Measurements from ENCODE around the gene FKBP9. TPM values are rescaled to one million over a fixed set of nuclear protein-coding genes. Genes with fewer than 3 reads are reported as not detected.

FKBP9 gene
- polyA plus RNA-seq, 1 donor from 2014 or later, result 2.8 TPM

DNA sequence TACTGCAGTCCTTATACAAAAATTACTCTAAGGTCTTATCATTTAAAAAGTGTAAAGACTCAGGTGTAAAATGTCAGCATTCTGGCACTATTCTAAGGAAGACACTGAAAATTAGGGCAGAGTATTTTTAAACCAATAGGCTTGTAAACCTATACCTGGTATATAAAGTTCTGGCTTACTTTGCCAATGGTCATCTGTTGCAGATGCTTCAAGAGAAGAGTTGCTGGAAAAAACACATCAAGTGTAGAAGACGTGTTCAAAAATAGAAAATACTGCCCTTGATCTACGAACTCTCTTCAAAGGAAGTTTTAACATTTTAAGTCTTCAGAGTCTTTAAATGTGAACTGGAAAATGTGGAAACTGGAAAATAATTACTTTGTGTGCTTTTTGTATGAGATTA is 81.4 kb downstream of the FKBP9 start:
- Histone ChIP-seq H3K4me3 (ENCODE audit: low read length) (no peak overlapping the region), H2AFZ (ENCODE audit: low read depth, low read length) (no peak overlapping the region), H4K20me1 (ENCODE audit: insufficient read depth) (no peaks in the 10 kb centered on the region), H3K27ac (ENCODE audit: low read length) (no peak overlapping the region), H3K36me3 (ENCODE audit: insufficient read depth, low read length) (no peaks in the 10 kb centered on the region), H3K9ac (ENCODE audit: low read length) (no peak overlapping the region), H3K9me2 (ENCODE audit: insufficient read depth, low read length) (no peaks in the 10 kb centered on the region), H3K4me2 (ENCODE audit: low read length) (no peak overlapping the region), H3K27me3 (ENCODE audit: insufficient read depth, low read depth, low read length) (no peaks in the 10 kb centered on the region), H3K9me3 (ENCODE audit: low read length) (no peaks in the 10 kb centered on the region), H3K79me2 (replicated peaks; ENCODE audit: insufficient read depth, low read length) (peaks cover 46% of the 10 kb centered on the region), H3F3A (ENCODE audit: insufficient read depth, low read length, poor library complexity, severe bottlenecking) (no peaks in the 10 kb centered on the region)
- TF ChIP-seq POLR2AphosphoS5 (IDR thresholded peaks at IDR 0.05), result no peak
- TF ChIP-seq, protein P1, sequence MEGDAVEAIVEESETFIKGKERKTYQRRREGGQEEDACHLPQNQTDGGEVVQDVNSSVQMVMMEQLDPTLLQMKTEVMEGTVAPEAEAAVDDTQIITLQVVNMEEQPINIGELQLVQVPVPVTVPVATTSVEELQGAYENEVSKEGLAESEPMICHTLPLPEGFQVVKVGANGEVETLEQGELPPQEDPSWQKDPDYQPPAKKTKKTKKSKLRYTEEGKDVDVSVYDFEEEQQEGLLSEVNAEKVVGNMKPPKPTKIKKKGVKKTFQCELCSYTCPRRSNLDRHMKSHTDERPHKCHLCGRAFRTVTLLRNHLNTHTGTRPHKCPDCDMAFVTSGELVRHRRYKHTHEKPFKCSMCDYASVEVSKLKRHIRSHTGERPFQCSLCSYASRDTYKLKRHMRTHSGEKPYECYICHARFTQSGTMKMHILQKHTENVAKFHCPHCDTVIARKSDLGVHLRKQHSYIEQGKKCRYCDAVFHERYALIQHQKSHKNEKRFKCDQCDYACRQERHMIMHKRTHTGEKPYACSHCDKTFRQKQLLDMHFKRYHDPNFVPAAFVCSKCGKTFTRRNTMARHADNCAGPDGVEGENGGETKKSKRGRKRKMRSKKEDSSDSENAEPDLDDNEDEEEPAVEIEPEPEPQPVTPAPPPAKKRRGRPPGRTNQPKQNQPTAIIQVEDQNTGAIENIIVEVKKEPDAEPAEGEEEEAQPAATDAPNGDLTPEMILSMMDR (IDR thresholded peaks at IDR 0.05; ENCODE audit: poor library complexity, severe bottlenecking), result no peak
- no peak for TF ChIP-seq REST (IDR thresholded peaks at IDR 0.05; ENCODE audit: borderline replicate concordance)
- TF ChIP-seq SMC3 (conservative IDR thresholded peaks at IDR 0.05; ENCODE audit: poor library complexity), result no peak
- TF ChIP-seq EZH2 (IDR thresholded peaks at IDR 0.05; ENCODE audit: borderline replicate concordance, insufficient read depth, low read length, poor library complexity, severe bottlenecking), result no peak
- TF ChIP-seq RAD21 (conservative IDR thresholded peaks at IDR 0.05), result no peak
- no peak for TF ChIP-seq EP300 (conservative IDR thresholded peaks at IDR 0.05; ENCODE audit: poor library complexity, severe bottlenecking)
- no peak for TF ChIP-seq TAF1 (IDR thresholded peaks at IDR 0.05; ENCODE audit: low read depth)
- no peak for TF ChIP-seq MXI1 (conservative IDR thresholded peaks at IDR 0.05; ENCODE audit: poor library complexity, severe bottlenecking)

DNA sequence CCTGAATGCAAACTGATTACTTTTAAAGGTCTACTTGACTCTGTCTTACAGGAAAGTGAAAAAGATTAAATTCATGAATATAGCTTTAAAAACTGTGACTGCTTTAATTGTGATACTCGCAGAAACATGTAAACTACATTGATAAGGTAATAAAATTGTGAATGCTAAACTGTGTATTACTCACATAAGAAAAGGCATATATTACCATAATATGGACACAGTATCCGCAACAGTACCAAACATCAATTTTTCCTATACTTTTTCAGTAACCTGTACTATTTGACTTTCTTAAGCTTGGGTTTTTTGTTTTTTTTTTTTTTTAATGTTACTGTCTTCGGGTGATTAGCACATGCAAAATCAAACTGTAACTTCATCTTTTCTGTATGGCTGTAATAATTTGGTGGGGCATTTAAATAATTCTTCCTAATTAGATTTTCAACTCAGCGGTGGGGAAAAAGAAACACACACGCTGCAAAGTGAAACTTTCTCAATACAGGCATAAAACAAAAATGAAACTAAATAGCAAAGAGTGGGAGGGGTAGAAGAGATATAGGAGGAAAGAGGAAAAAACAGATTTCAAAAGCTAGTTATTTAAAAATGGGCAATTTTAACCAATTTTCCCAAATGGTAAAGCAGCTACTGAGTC is 82.1 kb downstream of the FKBP9 start:
- Histone ChIP-seq H2AFZ (ENCODE audit: low read depth, low read length) (no peak overlapping the region), H3K79me2 (replicated peaks; ENCODE audit: insufficient read depth, low read length) (peaks cover 47% of the 10 kb centered on the region), H3K27ac (ENCODE audit: low read length) (no peak overlapping the region), H3K27me3 (ENCODE audit: insufficient read depth, low read depth, low read length) (no peaks in the 10 kb centered on the region), H4K20me1 (ENCODE audit: insufficient read depth) (no peaks in the 10 kb centered on the region), H3K9me2 (ENCODE audit: insufficient read depth, low read length) (no peaks in the 10 kb centered on the region), H3K4me3 (ENCODE audit: low read length) (no peak overlapping the region), H3K36me3 (ENCODE audit: insufficient read depth, low read length) (no peaks in the 10 kb centered on the region), H3K9ac (ENCODE audit: low read length) (no peak overlapping the region), H3F3A (ENCODE audit: insufficient read depth, low read length, poor library complexity, severe bottlenecking) (no peaks in the 10 kb centered on the region), H3K9me3 (ENCODE audit: low read length) (no peaks in the 10 kb centered on the region), H3K4me2 (ENCODE audit: low read length) (no peak overlapping the region)
- no peak for TF ChIP-seq EP300 (conservative IDR thresholded peaks at IDR 0.05; ENCODE audit: poor library complexity, severe bottlenecking)
- TF ChIP-seq, protein P1 (IDR thresholded peaks at IDR 0.05; ENCODE audit: poor library complexity, severe bottlenecking), result no peak
- TF ChIP-seq RAD21 (conservative IDR thresholded peaks at IDR 0.05), result no peak
- no peak for TF ChIP-seq MXI1 (conservative IDR thresholded peaks at IDR 0.05; ENCODE audit: poor library complexity, severe bottlenecking)
- no peak for TF ChIP-seq REST (IDR thresholded peaks at IDR 0.05; ENCODE audit: borderline replicate concordance)
- no peak for TF ChIP-seq POLR2AphosphoS5 (IDR thresholded peaks at IDR 0.05)
- TF ChIP-seq EZH2 (IDR thresholded peaks at IDR 0.05; ENCODE audit: borderline replicate concordance, insufficient read depth, low read length, poor library complexity, severe bottlenecking), result no peak
- TF ChIP-seq SMC3 (conservative IDR thresholded peaks at IDR 0.05; ENCODE audit: poor library complexity), result no peak
- TF ChIP-seq TAF1 (IDR thresholded peaks at IDR 0.05; ENCODE audit: low read depth), result no peak

All from neural cell (in vitro differentiated cells).